GM18907 (cell line): ENCODE results near the gene A2M.

Source experiments
- ATAC-seq: cut with Tn5 transposase; IDR thresholded peaks from one replicate; pipeline ENCODE4 v1.9.1; 2021; ENCODE audit warnings: mild to moderate bottlenecking, moderate library complexity; ENCODE audit not compliant: unreplicated experiment

The A2M gene

GRCh38 chr12:9122091-9122609 is 6.4 kb upstream of the A2M start:
- no peak for ATAC-seq

DNA sequence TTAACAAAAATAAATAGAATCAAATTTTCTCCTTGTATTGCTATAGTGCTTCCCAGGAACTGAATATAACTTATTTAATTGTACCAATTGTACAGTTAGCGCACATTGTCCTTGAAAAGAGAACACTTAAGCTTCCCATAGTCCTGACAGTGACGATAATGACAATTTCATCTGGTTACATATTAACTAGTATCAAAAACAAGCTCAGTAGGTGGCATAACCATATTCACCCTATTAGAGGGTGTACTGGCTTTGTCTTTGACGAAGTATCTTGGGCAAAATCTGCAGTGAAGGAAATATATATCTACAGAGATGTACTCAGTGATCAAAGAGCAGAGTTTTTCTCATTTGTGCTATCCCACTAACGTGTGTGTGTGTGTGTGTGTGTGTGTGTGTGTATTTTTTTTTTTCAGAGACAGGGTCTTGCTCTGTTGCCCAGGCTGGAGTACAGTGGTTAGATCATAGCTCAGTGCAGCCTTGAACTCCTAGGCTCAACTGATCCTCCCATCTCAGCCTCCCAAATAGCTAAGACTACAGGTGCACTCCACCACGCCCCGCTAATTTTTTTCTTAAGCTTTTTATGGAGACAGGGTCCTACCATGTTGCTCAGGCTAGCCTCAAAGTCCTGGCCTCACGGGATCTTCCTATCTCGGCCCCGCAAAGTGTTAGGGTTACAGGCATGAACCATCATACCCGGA is 4.9 kb upstream of the A2M start:
- no peak for ATAC-seq

- ATAC-seq, result no peak
These were observed 2.4 kb upstream of the A2M start for GRCh38 chr12:9118158-9118557.

DNA sequence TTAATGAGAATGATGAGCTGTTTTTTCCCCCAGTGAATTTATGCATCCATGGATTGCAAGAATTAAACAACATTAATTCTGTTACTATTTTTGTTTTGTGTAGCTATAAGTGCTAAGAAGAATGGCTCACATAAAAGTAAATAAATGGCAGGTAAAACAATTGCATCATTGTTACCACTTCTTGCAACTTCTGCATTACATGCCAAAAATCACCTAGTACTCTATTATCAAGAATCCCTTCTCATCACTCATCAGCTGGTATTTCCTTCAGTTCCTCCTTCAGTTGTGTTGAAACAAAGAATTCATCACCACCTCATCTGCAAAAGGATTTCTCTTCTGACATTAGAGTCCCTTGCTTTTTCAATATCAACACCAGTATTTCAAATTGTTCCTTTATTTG is 773 bp downstream of the A2M start:
- no peak for ATAC-seq

GRCh38 chr12:9113987-9114309 is 1.8 kb downstream of the A2M start:
- ATAC-seq, result no peak

DNA sequence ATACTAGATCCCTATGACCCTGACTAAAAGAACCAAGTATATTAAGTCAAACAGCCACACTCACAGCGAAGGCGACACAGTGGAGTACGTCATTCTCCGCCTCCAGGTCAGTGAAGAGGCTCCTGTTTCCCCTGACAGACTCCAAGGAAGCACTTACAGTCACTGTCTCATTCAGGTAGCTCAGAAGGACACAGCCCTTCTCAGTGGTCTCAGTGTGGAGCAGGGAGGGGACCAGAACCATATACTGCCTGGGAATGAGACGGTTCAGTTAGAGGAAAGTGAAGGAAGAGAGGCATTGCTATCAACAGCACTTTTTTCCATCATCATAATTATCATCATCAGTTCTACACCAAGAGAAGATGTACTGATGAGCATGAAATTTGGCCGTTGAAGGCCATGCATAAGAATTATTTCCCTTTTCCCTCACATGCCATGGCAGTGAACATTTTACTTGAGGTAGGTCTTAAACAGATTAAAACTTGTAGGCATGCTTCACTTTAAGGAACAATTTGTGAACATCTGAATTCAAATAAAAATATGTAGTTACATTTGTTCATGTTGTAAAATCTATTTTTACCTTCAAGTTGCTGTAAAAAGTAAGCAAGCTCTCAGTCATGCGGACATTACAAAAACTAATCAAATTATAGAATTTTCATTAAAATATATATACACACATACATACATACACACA is 2.3 kb downstream of the A2M start:
- no peak for ATAC-seq

- no peak for ATAC-seq
These were observed 3.5 kb downstream of the A2M start for GRCh38 chr12:9112076-9112853.

DNA sequence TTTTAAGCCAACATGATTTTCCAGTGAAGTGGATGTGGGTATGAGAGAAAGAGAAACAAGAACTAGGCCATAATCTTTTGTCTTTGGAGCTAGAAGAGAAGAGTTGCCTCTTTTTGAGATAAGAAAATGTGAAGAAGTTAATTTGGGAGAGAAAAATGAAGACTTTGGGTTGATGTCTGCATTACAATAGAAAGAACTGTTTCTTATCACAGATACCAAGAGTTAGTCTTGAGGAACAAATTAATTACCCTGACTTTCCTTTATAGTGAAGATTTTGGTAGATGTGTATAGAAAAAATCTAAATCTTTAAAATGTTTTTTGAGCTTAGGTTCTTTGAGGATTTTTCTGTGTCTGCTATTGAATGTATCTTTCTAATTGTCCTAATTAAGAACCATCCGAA is 4.2 kb downstream of the A2M start:
- no peak for ATAC-seq

- ATAC-seq, result no peak
These were observed 5.8 kb downstream of the A2M start for GRCh38 chr12:9109737-9110491.

- ATAC-seq, result no peak
These were observed 6.6 kb downstream of the A2M start for GRCh38 chr12:9109213-9109522.

DNA sequence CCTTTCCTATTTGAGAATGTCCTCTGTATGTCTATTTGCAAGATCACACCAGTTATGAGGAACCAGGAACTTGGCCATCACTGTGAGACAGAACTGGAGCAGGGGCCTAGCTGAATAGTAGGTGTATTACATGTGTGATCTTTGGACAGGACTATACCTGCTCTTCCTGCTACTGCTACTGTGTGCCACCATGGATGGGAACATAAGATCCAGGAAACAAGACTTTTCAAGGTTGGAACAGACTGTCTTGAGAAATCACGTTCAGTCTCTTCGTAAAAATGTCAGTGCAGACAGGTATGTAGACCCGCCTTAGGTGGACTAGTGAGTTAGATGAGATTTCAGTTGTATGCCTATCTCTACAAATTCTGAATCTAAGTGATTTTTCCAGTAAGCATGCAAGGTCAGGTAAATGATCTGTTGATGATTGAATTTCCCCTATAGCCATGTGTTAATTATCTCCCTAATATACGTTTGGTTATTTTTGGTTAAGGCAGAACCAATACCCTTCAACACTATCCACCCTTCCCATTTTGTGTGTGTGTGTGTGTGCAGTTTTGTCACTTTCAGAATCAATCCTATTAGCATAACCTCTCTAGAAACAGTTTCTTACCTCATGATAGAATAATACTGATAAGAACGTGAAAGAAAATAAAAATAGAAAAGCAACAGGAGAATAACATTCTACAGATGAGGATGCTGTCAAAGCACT is 7.1 kb downstream of the A2M start:
- ATAC-seq, result no peak

DNA sequence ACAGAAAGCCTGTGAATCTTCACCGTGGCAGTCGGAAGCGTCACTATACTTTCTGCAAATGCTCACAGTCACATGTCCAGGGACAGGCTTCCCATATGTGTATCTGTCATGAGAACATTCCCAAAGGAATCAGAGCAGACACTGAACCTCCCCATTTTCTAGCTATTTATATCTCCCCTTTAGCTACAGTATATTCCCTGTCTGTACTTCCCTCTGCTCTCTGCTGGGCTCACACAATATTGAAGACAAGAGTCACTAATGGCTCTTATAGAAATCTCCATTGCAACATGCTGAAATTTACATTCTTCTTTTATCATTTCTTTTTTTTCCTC is 8.2 kb downstream of the A2M start:
- ATAC-seq, result no peak

DNA sequence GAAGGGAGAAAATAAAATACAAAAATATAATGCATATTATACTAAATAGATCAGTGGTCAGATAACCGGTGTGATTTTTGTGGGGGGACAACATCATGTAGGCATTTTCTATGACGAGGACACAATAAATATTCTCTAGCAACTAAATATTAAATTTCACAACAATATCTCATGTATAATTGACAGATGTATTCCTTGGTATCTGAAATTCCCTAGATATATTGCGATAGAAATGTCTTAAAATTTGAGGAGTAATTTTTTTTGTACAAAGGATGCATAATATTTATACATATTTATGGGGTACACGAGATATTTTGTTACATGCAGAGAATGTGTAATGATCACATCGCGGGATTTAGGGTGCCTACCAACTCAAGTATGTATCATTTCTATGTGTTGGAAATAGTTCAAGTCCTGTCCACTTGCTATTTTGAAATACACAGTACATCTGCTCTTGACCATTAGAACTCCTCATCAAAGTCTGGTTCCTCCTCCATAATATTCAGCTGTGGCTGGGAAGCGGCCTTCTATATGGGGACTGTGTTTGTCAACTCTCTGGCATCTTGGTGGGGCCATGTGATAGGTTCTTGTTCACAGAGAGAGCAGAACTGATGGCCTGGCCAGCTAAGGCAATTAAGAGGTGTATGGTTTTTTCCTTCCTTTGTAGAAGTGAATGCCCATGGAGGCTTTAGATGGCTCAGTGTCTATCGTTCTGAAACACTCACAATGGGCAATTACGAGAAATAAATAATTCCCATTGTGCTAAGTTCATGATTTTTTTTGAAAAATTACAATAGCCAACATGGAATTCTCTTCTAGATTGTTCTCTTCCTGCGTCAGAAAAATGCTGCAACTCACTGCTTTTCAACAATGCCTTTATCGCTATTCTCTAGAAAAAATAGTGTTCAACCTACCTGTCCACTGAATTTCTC is 8.8 kb downstream of the A2M start:
- no peak for ATAC-seq

DNA sequence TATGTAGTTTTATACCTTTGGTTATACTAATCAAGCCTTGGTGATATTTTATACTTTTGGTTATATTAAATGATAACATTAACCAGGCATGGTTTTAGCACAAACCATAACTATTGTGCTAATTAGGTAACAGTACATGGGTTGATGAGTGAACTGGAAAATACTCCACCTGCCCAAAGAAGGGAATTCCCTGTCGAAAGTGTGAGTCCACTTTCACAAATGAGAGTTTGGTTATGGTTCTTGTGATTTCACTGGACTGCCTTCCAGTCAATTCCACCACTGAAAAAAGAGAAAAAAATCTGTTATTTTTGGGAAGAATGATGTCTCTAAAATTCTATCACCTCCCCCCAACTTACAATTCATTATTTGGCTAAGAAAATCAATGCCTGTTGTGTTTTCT is 9.7 kb downstream of the A2M start:
- ATAC-seq, result no peak

GRCh38 chr12:9104767-9105423 is 10.8 kb downstream of the A2M start:
- ATAC-seq, result no peak

GRCh38 chr12:9104087-9104486 is 11.6 kb downstream of the A2M start:
- no peak for ATAC-seq

DNA sequence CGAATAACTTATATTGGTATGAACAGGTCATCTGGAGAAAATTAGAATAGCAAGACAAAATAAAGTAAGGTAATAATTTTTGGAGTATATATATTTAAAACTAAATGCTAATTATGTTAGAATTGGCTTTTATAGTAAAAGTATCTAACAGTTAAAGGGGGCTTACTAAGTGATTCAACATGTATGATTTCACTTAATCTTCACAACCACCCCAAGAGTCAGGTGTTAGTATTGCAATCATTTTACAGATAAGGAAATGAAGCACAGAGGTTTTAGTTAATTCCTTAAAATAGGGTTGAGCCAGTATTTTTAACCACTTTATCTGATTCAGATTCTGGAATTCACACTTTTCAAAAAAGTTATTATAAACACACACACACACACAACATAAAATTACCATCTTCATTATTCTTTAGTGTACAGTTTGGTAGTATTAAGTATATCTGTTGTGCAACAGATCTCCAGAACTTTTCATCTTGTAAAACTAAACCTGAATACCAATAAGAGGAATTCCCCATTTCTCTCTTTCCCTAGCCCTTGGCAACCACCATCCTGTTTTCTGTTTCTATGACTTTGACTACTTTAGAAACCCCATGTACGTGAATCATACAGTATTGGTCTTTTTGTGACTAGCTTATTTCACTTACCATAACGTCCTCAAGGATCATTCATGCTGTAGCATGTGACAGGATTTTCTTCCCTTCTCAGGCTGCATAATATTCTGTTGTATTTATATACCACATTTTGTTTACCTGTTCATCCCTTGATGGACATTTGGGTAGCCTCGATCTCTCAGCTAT is 12.5 kb downstream of the A2M start:
- ATAC-seq, result no peak

DNA sequence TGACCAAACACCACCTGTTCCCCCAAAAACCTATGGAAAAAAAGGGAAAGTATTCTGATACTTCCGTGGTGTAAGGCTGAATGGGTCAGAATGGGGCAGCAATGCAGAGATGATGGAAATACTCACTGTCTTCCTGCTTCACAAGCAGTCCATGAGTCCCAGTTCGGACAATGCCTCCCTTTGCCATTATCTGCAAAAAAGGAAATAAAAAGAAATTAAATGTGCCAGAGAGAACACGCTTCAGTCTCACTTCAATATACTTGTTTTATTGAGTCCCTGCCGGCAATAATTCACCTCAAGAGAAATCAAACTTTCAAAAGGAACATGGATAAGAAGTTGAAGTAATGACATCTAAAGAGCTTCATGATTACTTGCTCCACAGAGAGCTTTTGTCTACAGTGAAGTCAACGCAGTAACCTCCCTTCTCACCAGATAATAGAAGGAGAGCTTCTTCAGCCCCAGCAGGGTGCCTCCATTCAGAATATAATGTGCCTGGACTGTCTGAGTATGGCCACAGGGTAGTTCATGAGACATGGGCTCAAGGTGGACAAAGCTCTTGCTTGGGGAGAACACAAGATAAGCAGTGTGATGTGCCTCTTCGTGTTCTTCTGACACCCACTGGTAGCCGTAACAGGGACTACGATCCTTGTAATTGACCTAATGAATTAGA is 14.6 kb downstream of the A2M start:
- ATAC-seq, result no peak
